Loucy (cell line): ENCODE measurements around the gene RNF223.

Experiments
- H2AFZ ChIP-seq: fragments of 200-600 bp; sonication (generic); 2 replicates; pipeline ENCODE4 v1.6.0; 2016; ENCODE audit warnings: antibody characterized with exemption, mild to moderate bottlenecking, low read length, moderate library complexity
- H3F3A ChIP-seq: fragments of 200-600 bp; 2 replicates; pipeline ENCODE4 v1.6.0; 2016; ENCODE audit warnings: antibody characterized with exemption, low read depth, mild to moderate bottlenecking
- H3K27me3 ChIP-seq: fragments of 200-600 bp; sonication (generic); 2 replicates; pipeline ENCODE4 v1.6.1; 2014; ENCODE audit warnings: low read length, mild to moderate bottlenecking; ENCODE audit not compliant: insufficient read depth, poor library complexity, severe bottlenecking
- H3K36me3 ChIP-seq: fragments of 200-600 bp; sonication (generic); 2 replicates; pipeline ENCODE4 v1.6.1; 2016; ENCODE audit warnings: low read length; ENCODE audit not compliant: insufficient read depth
- H3K4me1 ChIP-seq: fragments of 200-600 bp; sonication (generic); 2 replicates; pipeline ENCODE4 v1.5.1; 2014; ENCODE audit warnings: low read length, mild to moderate bottlenecking; ENCODE audit not compliant: insufficient read depth, poor library complexity, severe bottlenecking
- H3K4me2 ChIP-seq: fragments of 200-600 bp; sonication (generic); 2 replicates; pipeline ENCODE4 v1.6.0; 2014; ENCODE audit warnings: antibody characterized with exemption, low read length, low read depth, mild to moderate bottlenecking; ENCODE audit not compliant: poor library complexity, severe bottlenecking
- H3K4me3 ChIP-seq: fragments of 200-600 bp; sonication (generic); 2 replicates; pipeline ENCODE4 v1.5.1; 2014; ENCODE audit warnings: low read length, mild to moderate bottlenecking, mixed read lengths; ENCODE audit not compliant: poor library complexity, severe bottlenecking
- H3K79me2 ChIP-seq: fragments of 200-600 bp; sonication (generic); 2 replicates; pipeline ENCODE4 v1.6.1; 2014; ENCODE audit warnings: low read length; ENCODE audit not compliant: insufficient read depth
- H3K9ac ChIP-seq: fragments of 200-600 bp; sonication (generic); 2 replicates; pipeline ENCODE4 v1.6.0; 2014; ENCODE audit warnings: mild to moderate bottlenecking, low read depth, low read length, moderate library complexity; ENCODE audit not compliant: poor library complexity, severe bottlenecking
- H3K9me2 ChIP-seq: fragments of 200-600 bp; sonication (generic); replicated peaks from 2 replicates; pipeline ENCODE4 v1.6.1; 2016; ENCODE audit warnings: low read depth, low read length, mixed read lengths
- H3K9me3 ChIP-seq: fragments of 200-600 bp; sonication (generic); 2 replicates; pipeline ENCODE4 v1.6.1; 2014; ENCODE audit warnings: mild to moderate bottlenecking, antibody characterized with exemption, low read length, low read depth; ENCODE audit not compliant: insufficient read depth
- H4K20me1 ChIP-seq: fragments of 200-600 bp; sonication (generic); 2 replicates; pipeline ENCODE4 v1.6.0; 2014; ENCODE audit warnings: antibody characterized with exemption, low read length, mild to moderate bottlenecking; ENCODE audit not compliant: insufficient read depth, poor library complexity, severe bottlenecking
- CTCF ChIP-seq: fragments of 200-600 bp; sonication (generic); conservative IDR thresholded peaks from 2 replicates; pipeline ENCODE4 v1.5.1; 2014; ENCODE audit warnings: mild to moderate bottlenecking, antibody characterized with exemption, low read length
- EZH2phosphoT487 ChIP-seq: fragments of 200-600 bp; IDR thresholded peaks from 2 replicates; pipeline ENCODE4 v1.6.1; 2018; ENCODE audit warnings: antibody characterized with exemption, mild to moderate bottlenecking, moderate library complexity, borderline replicate concordance

The RNF223 gene

GRCh38 chr1:1042835-1043234, 31.3 kb downstream of the RNF223 start:
- no peaks in the 10 kb centered on the region for H3K27me3 ChIP-seq
- H3K4me1 ChIP-seq = peaks cover 13% of the 10 kb centered on the region
- H3F3A ChIP-seq = no peaks in the 10 kb centered on the region
- H3K79me2 ChIP-seq = no peaks in the 10 kb centered on the region
- TF ChIP-seq CTCF (no peak), EZH2phosphoT487 (no peak)
- H3K9me2 ChIP-seq = no peaks in the 10 kb centered on the region
- H3K9me3 ChIP-seq = no peaks in the 10 kb centered on the region
- no peak overlapping the region for H3K9ac ChIP-seq
- no peak overlapping the region for H3K4me2 ChIP-seq
- no peak overlapping the region for H3K4me3 ChIP-seq
- no peaks in the 10 kb centered on the region for H3K36me3 ChIP-seq
- no peak overlapping the region for H2AFZ ChIP-seq
- no peaks in the 10 kb centered on the region for H4K20me1 ChIP-seq

GRCh38 chr1:1041873-1042272, 32.2 kb downstream of the RNF223 start:
- H3F3A ChIP-seq = no peaks in the 10 kb centered on the region
- peaks cover 13% of the 10 kb centered on the region for H3K4me1 ChIP-seq
- H3K4me2 ChIP-seq = no peak overlapping the region
- H4K20me1 ChIP-seq = no peaks in the 10 kb centered on the region
- no peaks in the 10 kb centered on the region for H3K79me2 ChIP-seq
- no peaks in the 10 kb centered on the region for H3K9me3 ChIP-seq
- H3K27me3 ChIP-seq = no peaks in the 10 kb centered on the region
- H3K9ac ChIP-seq = no peak overlapping the region
- no peaks in the 10 kb centered on the region for H3K9me2 ChIP-seq
- TF ChIP-seq CTCF (no peak), EZH2phosphoT487 (no peak)
- H3K4me3 ChIP-seq = no peak overlapping the region
- no peaks in the 10 kb centered on the region for H3K36me3 ChIP-seq
- no peak overlapping the region for H2AFZ ChIP-seq

- TF ChIP-seq EZH2phosphoT487 = no peak
- H3K4me3 ChIP-seq = no peak overlapping the region
- no peaks in the 10 kb centered on the region for H3K27me3 ChIP-seq
- H3K36me3 ChIP-seq = no peaks in the 10 kb centered on the region
- H3K4me2 ChIP-seq = no peak overlapping the region
- no peaks in the 10 kb centered on the region for H3K79me2 ChIP-seq
- H3K4me1 ChIP-seq = peaks cover 13% of the 10 kb centered on the region
- no peaks in the 10 kb centered on the region for H3K9me3 ChIP-seq
- H3K9ac ChIP-seq = no peak overlapping the region
- H2AFZ ChIP-seq = no peak overlapping the region
- H3K9me2 ChIP-seq = no peaks in the 10 kb centered on the region
- H3F3A ChIP-seq = no peaks in the 10 kb centered on the region
- H4K20me1 ChIP-seq = no peaks in the 10 kb centered on the region
These were observed 33.0 kb downstream of the RNF223 start for GRCh38 chr1:1041092-1041523.
